HG03039 (cell line): Measurements from ENCODE around the gene KDM6B.
"Not testable (repeated sequence)": the region's sequence is repeated elsewhere in the genome, so short reads cannot be mapped to it uniquely, and the experiment has no call there.

Experiments
- ATAC-seq: cut with Tn5 transposase; IDR thresholded peaks from one replicate; pipeline ENCODE4 v1.9.1; 2021; ENCODE audit warnings: mild to moderate bottlenecking, moderate library complexity; ENCODE audit not compliant: unreplicated experiment

KDM6B gene, protein sequence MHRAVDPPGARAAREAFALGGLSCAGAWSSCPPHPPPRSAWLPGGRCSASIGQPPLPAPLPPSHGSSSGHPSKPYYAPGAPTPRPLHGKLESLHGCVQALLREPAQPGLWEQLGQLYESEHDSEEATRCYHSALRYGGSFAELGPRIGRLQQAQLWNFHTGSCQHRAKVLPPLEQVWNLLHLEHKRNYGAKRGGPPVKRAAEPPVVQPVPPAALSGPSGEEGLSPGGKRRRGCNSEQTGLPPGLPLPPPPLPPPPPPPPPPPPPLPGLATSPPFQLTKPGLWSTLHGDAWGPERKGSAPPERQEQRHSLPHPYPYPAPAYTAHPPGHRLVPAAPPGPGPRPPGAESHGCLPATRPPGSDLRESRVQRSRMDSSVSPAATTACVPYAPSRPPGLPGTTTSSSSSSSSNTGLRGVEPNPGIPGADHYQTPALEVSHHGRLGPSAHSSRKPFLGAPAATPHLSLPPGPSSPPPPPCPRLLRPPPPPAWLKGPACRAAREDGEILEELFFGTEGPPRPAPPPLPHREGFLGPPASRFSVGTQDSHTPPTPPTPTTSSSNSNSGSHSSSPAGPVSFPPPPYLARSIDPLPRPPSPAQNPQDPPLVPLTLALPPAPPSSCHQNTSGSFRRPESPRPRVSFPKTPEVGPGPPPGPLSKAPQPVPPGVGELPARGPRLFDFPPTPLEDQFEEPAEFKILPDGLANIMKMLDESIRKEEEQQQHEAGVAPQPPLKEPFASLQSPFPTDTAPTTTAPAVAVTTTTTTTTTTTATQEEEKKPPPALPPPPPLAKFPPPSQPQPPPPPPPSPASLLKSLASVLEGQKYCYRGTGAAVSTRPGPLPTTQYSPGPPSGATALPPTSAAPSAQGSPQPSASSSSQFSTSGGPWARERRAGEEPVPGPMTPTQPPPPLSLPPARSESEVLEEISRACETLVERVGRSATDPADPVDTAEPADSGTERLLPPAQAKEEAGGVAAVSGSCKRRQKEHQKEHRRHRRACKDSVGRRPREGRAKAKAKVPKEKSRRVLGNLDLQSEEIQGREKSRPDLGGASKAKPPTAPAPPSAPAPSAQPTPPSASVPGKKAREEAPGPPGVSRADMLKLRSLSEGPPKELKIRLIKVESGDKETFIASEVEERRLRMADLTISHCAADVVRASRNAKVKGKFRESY (N-terminal part only)

GRCh38 chr17:7833795-7834541, at the start of gene KDM6B:
Gene KDM6B, plus strand, starts transcription at chr17:7834217. Its CDS starts 11,338 bp downstream, at chr17:7845555.
- ATAC-seq = peak; percentile 36

DNA sequence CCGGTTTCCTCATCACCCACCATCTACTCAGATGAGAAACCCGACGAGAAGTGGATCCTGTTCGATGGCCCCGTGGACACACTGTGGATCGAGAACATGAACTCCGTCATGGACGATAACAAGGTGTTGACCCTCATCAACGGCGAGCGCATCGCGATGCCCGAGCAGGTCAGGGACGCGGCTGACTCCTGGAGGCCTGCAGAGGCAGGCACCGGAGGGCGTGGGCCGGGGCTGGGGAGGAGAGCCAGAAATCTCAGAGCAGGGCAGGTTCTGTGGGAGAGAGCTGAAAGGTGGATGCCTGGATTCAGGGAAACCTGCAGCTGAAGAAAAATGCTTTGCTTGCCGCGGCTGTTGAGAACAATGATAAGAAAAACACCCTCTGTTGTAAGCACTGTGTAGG, 47.2 kb upstream of the KDM6B start:
- no peak for ATAC-seq

DNA sequence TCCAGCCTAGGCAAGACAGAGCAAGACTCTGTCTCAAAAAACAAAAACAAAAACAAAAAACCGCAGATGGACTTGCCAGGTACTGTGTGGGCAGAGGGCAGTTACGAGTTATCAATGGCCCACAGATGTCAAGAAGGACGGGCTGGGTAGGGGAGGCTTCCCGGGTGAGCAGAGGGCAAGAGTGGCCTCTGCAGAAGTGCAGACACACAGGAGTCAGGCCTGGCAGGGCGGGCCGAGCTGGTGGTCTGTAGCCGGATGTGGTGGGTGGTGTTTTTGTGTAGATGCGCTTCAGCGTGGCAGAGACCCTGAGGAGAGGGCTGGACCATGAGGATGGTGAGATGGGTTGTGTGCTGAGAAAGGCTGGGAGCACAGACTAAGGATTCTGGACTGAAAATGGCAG, 44.9 kb upstream of the KDM6B start:
- ATAC-seq = no peak

GRCh38 chr17:7790150-7790549, 43.9 kb upstream of the KDM6B start:
- no peak for ATAC-seq

GRCh38 chr17:7792611-7793010, 41.4 kb upstream of the KDM6B start:
- no peak for ATAC-seq

GRCh38 chr17:7794075-7794663, 39.8 kb upstream of the KDM6B start:
- ATAC-seq = no peak

DNA sequence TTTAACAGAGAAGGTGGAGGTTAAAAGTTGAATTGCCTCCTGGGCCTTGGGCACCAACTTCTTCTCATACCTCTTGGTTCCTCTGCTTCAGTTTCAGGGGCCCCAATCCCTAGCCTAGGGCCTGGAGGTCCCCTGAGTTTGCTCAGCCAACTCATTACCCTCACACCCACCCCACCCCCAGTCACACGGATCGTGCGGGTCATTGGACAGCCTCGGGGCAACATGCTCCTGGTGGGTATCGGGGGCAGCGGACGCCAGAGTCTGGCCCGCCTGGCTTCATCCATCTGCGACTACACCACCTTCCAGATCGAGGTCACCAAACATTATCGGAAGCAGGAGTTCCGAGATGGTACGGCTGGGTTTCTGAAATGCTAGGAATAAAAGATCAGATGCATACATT, 36.0 kb upstream of the KDM6B start:
- no peak for ATAC-seq

- no peak for ATAC-seq
Observed at GRCh38 chr17:7798839-7799238, 35.2 kb upstream of the KDM6B start.

GRCh38 chr17:7803981-7804380, 30.0 kb upstream of the KDM6B start:
- ATAC-seq = no peak

GRCh38 chr17:7806587-7806986, 27.4 kb upstream of the KDM6B start:
- no peak for ATAC-seq

GRCh38 chr17:7807206-7807605, 26.8 kb upstream of the KDM6B start:
- no peak for ATAC-seq

DNA sequence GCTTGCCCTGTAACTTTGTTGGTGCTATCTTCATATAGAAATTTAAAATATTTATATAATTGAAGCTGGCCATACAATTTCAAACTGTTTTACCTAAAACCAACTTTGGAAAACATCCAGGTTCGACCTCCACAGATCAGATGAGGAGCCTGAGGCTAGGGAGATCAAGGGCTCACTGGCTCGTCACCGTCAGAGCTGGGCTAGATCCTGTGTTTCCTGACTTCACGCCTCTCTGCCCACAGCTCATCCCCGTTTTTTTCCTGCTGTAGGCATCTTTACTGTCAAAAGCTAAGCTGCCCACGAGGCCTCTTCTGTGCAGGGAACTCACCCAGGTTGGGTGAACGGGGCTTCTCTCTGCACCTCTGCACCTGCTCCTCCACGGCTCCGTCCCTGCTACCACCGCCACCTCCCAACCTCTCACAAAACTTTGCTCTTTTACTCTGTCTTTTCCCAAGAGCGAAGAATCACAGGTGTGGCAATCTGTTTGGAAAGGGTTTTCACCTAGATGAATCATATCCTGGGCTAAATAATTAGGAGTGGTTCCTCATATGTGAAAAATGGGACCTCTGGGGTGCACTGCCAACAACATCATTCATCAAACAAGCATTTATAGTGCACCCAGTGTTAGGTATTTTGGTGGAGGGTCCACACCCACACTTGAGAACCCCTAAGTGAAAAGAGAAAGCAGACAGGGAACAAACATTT, 24.8 kb upstream of the KDM6B start:
- no peak for ATAC-seq

- not testable (repeated sequence) for ATAC-seq
Observed at GRCh38 chr17:7809791-7810343, 24.1 kb upstream of the KDM6B start.

DNA sequence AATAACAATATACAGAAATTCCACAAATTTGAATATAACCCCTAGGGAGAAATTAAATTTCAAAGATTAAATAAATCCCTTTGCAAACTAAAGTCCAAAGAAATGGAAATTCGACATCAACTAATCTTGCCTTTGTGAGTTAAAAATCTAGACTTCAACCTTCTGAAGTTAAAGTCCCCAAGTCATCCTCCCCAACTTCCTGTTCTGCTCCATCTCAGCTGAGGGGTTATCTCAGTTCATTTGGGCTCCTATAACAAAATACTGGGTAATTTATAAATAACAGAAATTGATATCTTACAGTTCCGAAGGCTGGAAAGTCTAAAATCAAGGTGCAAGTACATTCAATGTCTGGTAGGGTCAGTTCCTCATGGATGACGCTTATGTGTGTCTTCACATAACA, 22.8 kb upstream of the KDM6B start:
- no peak for ATAC-seq

GRCh38 chr17:7814969-7815368, 19.0 kb upstream of the KDM6B start:
- ATAC-seq = no peak

- ATAC-seq = no peak
Observed at GRCh38 chr17:7816926-7817642, 16.9 kb upstream of the KDM6B start.

DNA sequence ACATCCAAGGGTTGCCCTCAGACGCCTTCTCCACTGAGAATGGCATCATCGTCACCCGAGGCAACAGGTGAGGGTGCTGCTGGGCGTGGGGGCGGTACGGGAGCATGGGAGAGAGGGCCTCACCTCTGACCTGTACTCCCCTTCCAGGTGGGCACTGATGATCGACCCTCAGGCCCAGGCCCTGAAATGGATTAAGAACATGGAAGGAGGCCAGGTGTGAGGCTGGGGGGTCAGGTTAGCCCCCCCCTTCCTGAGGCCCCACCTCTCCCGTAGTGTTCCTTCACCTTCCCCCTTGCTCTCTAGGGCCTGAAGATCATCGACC, 16.4 kb upstream of the KDM6B start:
- ATAC-seq = no peak

GRCh38 chr17:7818026-7818425, 16.0 kb upstream of the KDM6B start:
- no peak for ATAC-seq
